IMR-90 (cell line): Measurements from ENCODE around the gene SHISA2. TPM values are rescaled to one million over a fixed set of nuclear protein-coding genes. Genes with fewer than 3 reads are reported as not detected.
A peak's percentile ranks its signal among the peaks of the same experiment; 100 is the strongest.

Experiments used
- ATAC-seq: fragments of 200-7000 bp; cut with Tn5 transposase; 2 replicates; pipeline ENCODE4 v1.9.1; 2020; ENCODE audit warnings: low read depth, mild to moderate bottlenecking, moderate library complexity
- BruUV-seq: library from RNA; stranded (reverse); fragments of 400-500 nt; replicated peaks from 2 replicates; lab custom pipeline; 2021; lab: Mats Ljungman, UMichigan
- CTCF ChIA-PET: fragments of 300-600 bp; formaldehyde crosslinking; extraction: SDS; loops from one replicate; lab custom pipeline; 2021; ENCODE audit warnings: antibody characterized with exemption; lab: Yijun Ruan, JAX
- POLR2A ChIA-PET: fragments of 300-600 bp; sonication (Branson Sonifier 250); formaldehyde crosslinking; loops from one replicate; lab custom pipeline; 2022; ENCODE audit warnings: antibody characterized with exemption; ENCODE audit not compliant: unreplicated experiment; lab: Charles Lee
- DNase-seq: peaks from one replicate; pipeline ENCODE4 v3.0.0; 2013
- H2AFZ ChIP-seq: replicated peaks from 2 replicates; pipeline ENCODE3; 2013; ENCODE audit warnings: low read length, mild to moderate bottlenecking; ENCODE audit not compliant: poor library complexity
- H2AK5ac ChIP-seq: 2 replicates; pipeline ENCODE4 v1.6.1; 2013; ENCODE audit warnings: low read depth, low read length, inconsistent platforms
- H2AK9ac ChIP-seq: replicated peaks from 2 replicates; pipeline ENCODE3; 2013; ENCODE audit warnings: mild to moderate bottlenecking, low read depth, low read length, moderate library complexity; ENCODE audit not compliant: poor library complexity
- H2BK120ac ChIP-seq: 2 replicates; pipeline ENCODE4 v1.6.1; 2013; ENCODE audit warnings: low read depth, low read length, inconsistent platforms
- H2BK15ac ChIP-seq: 3 replicates; pipeline ENCODE4 v1.6.1; 2013; ENCODE audit warnings: low read depth, low read length, inconsistent platforms
- H2BK20ac ChIP-seq: 2 replicates; pipeline ENCODE4 v1.6.1; 2013; ENCODE audit warnings: low read depth, mild to moderate bottlenecking, inconsistent platforms, low read length, moderate library complexity
- H2BK5ac ChIP-seq: 2 replicates; pipeline ENCODE4 v1.6.1; 2013; ENCODE audit warnings: mild to moderate bottlenecking, low read depth, low read length, inconsistent platforms; ENCODE audit not compliant: poor library complexity, severe bottlenecking
- H3K14ac ChIP-seq: replicated peaks from 2 replicates; pipeline ENCODE4 v1.6.1; 2013; ENCODE audit warnings: low read depth, low read length, inconsistent platforms
- H3K18ac ChIP-seq: 2 replicates; pipeline ENCODE4 v1.6.1; 2013; ENCODE audit warnings: low read depth, low read length, control low read depth
- H3K23ac ChIP-seq: 2 replicates; pipeline ENCODE4 v1.6.1; 2013; ENCODE audit warnings: low read depth, low read length, inconsistent platforms
- H3K27ac ChIP-seq: 2 replicates; pipeline ENCODE4 v1.5.1; 2013; ENCODE audit warnings: mild to moderate bottlenecking, control low read depth, low read length; ENCODE audit not compliant: insufficient read depth
- H3K27me3 ChIP-seq: 2 replicates; pipeline ENCODE4 v1.6.1; 2013; ENCODE audit warnings: low read length; ENCODE audit not compliant: control insufficient read depth, insufficient read depth
- H3K36me3 ChIP-seq: 2 replicates; pipeline ENCODE4 v1.6.1; 2013; ENCODE audit warnings: low read length, mixed read lengths; ENCODE audit not compliant: control insufficient read depth, insufficient read depth
- H3K4ac ChIP-seq: 2 replicates; pipeline ENCODE4 v1.6.1; 2013; ENCODE audit warnings: low read depth, low read length, inconsistent platforms
- H3K4me1 ChIP-seq: 2 replicates; pipeline ENCODE4 v1.6.1; 2013; ENCODE audit warnings: low read length, mixed read lengths; ENCODE audit not compliant: control insufficient read depth, insufficient read depth
- H3K4me2 ChIP-seq: 2 replicates; pipeline ENCODE4 v1.6.1; 2013; ENCODE audit warnings: low read depth, mild to moderate bottlenecking, control low read depth, low read length, moderate library complexity
- H3K4me3 ChIP-seq: 2 replicates; pipeline ENCODE4 v1.5.1; 2013; ENCODE audit warnings: low read depth, mild to moderate bottlenecking, control low read depth, low read length, moderate library complexity; ENCODE audit not compliant: insufficient read depth
- H3K56ac ChIP-seq: 2 replicates; pipeline ENCODE4 v1.6.1; 2013; ENCODE audit warnings: low read length, inconsistent platforms; ENCODE audit not compliant: insufficient read depth; ENCODE audit errors: extremely low read depth
- H3K79me1 ChIP-seq, 2 experiments: 2 replicates each; pipeline ENCODE4 v1.6.1; 2013; ENCODE audit warnings: low read length in 2 of 2, inconsistent platforms in 1 of 2, low read depth in 1 of 2
- H3K9ac ChIP-seq: 2 replicates; pipeline ENCODE4 v1.6.1; 2013; ENCODE audit warnings: low read depth, low read length, control low read depth
- H3K9me1 ChIP-seq: 2 replicates; pipeline ENCODE4 v1.6.1; 2013; ENCODE audit warnings: low read length, inconsistent platforms; ENCODE audit not compliant: insufficient read depth
- H3K9me3 ChIP-seq: 2 replicates; pipeline ENCODE4 v1.6.1; 2013; ENCODE audit warnings: low read length; ENCODE audit not compliant: control insufficient read depth, insufficient read depth
- H4K20me1 ChIP-seq: 2 replicates; pipeline ENCODE4 v1.6.1; 2013; ENCODE audit warnings: low read length, inconsistent platforms; ENCODE audit not compliant: insufficient read depth
- H4K5ac ChIP-seq: 2 replicates; pipeline ENCODE4 v1.6.1; 2013; ENCODE audit warnings: mild to moderate bottlenecking, low read depth, low read length, control low read depth
- H4K8ac ChIP-seq, 2 experiments: 2 replicates each; pipeline ENCODE4 v1.6.1; 2013; ENCODE audit warnings: low read depth in 2 of 2, low read length in 2 of 2, control low read depth in 1 of 2, inconsistent platforms in 1 of 2
- H4K91ac ChIP-seq: 2 replicates; pipeline ENCODE4 v1.6.1; 2013; ENCODE audit warnings: low read depth, low read length, inconsistent platforms; ENCODE audit not compliant: insufficient read depth
- NFE2L2 ChIP-seq: fragments of 150-350 bp; IDR thresholded peaks from 2 replicates; pipeline ENCODE4 v1.6.1; 2016; ENCODE audit warnings: low read depth, mild to moderate bottlenecking, low read length
- RAD21 ChIP-seq: IDR thresholded peaks from 2 replicates; pipeline ENCODE4 v1.6.1; 2012; ENCODE audit warnings: low read length, improper control_type of control experiment
- WGBS, 2 experiments: methylation state at CpG; one replicate each; pipeline versions ENCODE4 v1.1.5 to v1.1.7; 2013; ENCODE audit warnings: missing lambda C conversion rate in 2 of 2; ENCODE audit not compliant: insufficient read length in 1 of 2; ENCODE audit errors: extremely low coverage in 2 of 2; 5-methylcytosine and 5-hydroxymethylcytosine counted together
- dilution Hi-C: fragments of 300-500 bp; cut with HindIII; formaldehyde crosslinking; loops from one replicate; pipeline ENCODE4 v1.14.3; 2018; ENCODE audit warnings: low sequenced_read_pairs; ENCODE audit not compliant: unreplicated experiment
- in situ Hi-C: fragments of 300-500 bp; cut with MboI; formaldehyde crosslinking; loops from 3 replicates; pipeline ENCODE4 v1.14.3; 2019; ENCODE audit warnings: low sequenced_read_pairs, inconsistent platforms, mixed read lengths
- intact Hi-C: fragments of 100-400 bp; cut with micrococcal nuclease; formaldehyde crosslinking; loops from 2 replicates; pipeline ENCODE4 v1.10.0; 2022
- polyA plus RNA-seq, 3 experiments: library from polyadenylated mRNA; depleted of rRNA; stranded (reverse); fragments of >200 nt; gene quantifications; 2 replicates each; pipeline ENCODE4 v1.2.3, GENCODE V29; 2012; ENCODE audit warnings: low replicate concordance in 1 of 3
- total RNA-seq: library from RNA; depleted of rRNA; stranded (reverse); fragments of >200 nt; gene quantifications from 2 replicates; pipeline ENCODE4 v1.2.3, GENCODE V29; 2012

SHISA2 gene
- total and polyA plus RNA-seq, 2 of the 4 experiments (the other 2 are of a cell fraction), result not detected

DNA sequence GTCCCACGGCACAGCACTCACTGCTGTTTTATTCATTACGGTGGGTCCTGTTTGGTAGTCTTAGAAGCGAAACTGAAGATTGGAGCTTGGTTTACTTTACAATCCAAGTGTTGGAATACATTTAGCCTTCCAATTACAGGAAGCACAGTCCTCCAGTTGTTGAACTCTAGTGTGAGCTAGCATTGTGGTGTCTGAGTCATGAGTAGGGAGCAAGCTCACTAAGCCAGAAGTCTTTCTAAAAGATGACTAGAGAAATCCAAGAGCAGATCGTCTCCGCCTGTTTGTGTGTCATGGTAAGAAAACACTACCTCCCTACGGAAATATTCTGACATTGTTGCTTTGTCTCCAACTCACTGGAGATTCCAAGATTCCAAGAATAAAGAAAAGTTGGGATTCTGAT is 10.1 kb upstream of the SHISA2 start:
- Histone ChIP-seq H2AK5ac (no peak overlapping the region), H4K8ac (no peak overlapping the region), H2BK120ac (no peak overlapping the region), H2AFZ (no peak overlapping the region), H2BK5ac (no peak overlapping the region), H3K14ac (no peak overlapping the region), H3K4me3 (no peak overlapping the region), H2AK9ac (no peak overlapping the region), H3K18ac (no peak overlapping the region), H4K91ac (no peak overlapping the region), H3K79me1 (no peaks in the 10 kb centered on the region), H2BK15ac (no peak overlapping the region), H3K27ac (no peak overlapping the region), H3K4me2 (no peak overlapping the region), H3K27me3 (no peaks in the 10 kb centered on the region; the same call in 1 of the 2 replicates), H4K5ac (no peak overlapping the region), H2BK20ac (no peak overlapping the region), H3K9ac (no peak overlapping the region), H3K56ac (no peak overlapping the region), H4K20me1 (no peaks in the 10 kb centered on the region), H3K9me3 (no peaks in the 10 kb centered on the region), H3K4ac (no peak overlapping the region), H3K4me1 (no peaks in the 10 kb centered on the region), H3K23ac (no peak overlapping the region), H3K9me1 (no peaks in the 10 kb centered on the region), H3K36me3 (no peaks in the 10 kb centered on the region)
- in situ Hi-C loops, result loop anchor here (10.0 kb wide), 1 partner anchor 227 kb away; no protein-coding TSS in a partner anchor
- no CpG with 5 or more reads among the region's 6 CpGs for WGBS, 2 experiments
- TF ChIP-seq RAD21 (no peak), NFE2L2 (no peak)
- POLR2A ChIA-PET, result no interaction called here
- no peak; the same call in 1 of the 2 replicates for ATAC-seq
- dilution Hi-C loops, result no loop called here
- intact Hi-C loops, result loop anchor here (1.0 to 5.0 kb wide), 2 partner anchors 80 to 488 kb away; no protein-coding TSS in a partner anchor
- no TSS peak for BruUV-seq
- DNase-seq, result peak; percentile 61
- CTCF ChIA-PET, result interaction anchor here (0.9 kb wide), 1 partner anchor 488 kb away, joined by 3 read pairs; no protein-coding TSS in a partner anchor
